Esophagus muscularis mucosa (tissue), 4 donors: Measurements from ENCODE around the gene PTPN9.

Source experiments
- CTCF ChIP-seq, 3 experiments: fragments of 200-600 bp in 2 of 3; fragments of 450-650 bp in 1 of 3; sonication (generic) in 2 of 3; IDR thresholded peaks; one replicate each; pipeline ENCODE4 v1.5.1; 2017 to 2019; ENCODE audit warnings: antibody characterized with exemption in 3 of 3, mild to moderate bottlenecking in 2 of 3, moderate library complexity in 1 of 3
- EP300 ChIP-seq: sonication (generic); formaldehyde crosslinking; IDR thresholded peaks from one replicate; pipeline ENCODE4 v1.6.1; 2017; ENCODE audit warnings: antibody characterized with exemption
- POLR2AphosphoS5 ChIP-seq, 2 donors: sonication (generic); formaldehyde crosslinking; IDR thresholded peaks; one replicate each; pipeline ENCODE4 v1.6.1; 2017; ENCODE audit warnings: antibody characterized with exemption in 2 of 2

DNA sequence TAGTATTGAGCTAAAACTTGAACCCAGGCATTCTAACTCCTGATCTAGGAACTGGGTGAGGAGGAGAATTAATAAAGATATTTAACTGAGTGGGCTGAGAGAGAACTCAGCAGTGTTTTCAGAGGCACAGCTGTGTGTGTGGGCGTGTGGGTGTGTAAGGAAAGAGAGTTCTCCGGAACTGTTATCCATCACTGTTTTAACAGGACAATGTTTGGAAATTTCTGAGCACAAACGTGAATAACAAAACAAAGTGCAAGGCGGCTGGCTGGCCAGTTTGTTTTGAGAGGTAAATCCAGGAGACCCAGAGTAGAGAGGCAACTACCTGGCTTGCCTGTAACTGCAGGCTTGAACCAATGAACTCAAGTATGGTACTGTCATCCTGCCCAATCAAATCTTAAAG is 5.0 kb upstream of the PTPN9 start:
- TF ChIP-seq POLR2AphosphoS5 (IDR thresholded peaks at IDR 0.05) (no peak), CTCF (IDR thresholded peaks at IDR 0.05) (no peak), EP300 (no peak)
